A673 (cell line): ENCODE measurements around the gene AFF2. TPM values are rescaled to one million over a fixed set of nuclear protein-coding genes. Genes with fewer than 3 reads are reported as not detected.

Experiments
- BruUV-seq: library from RNA; stranded (reverse); fragments of 400-500 nt; replicated peaks from 2 replicates; lab custom pipeline; 2021; lab: Mats Ljungman, UMichigan
- CTCF ChIA-PET: fragments of 300-600 bp; sonication (Branson Sonifier 250); formaldehyde crosslinking; loops from one replicate; lab custom pipeline; 2022; ENCODE audit warnings: antibody characterized with exemption; lab: Charles Lee
- POLR2A ChIA-PET: fragments of 300-600 bp; sonication (Branson Sonifier 250); formaldehyde crosslinking; loops from one replicate; lab custom pipeline; 2022; ENCODE audit warnings: antibody characterized with exemption; ENCODE audit not compliant: low non-redundant PET; lab: Charles Lee
- DNase-seq: peaks from one replicate; pipeline ENCODE4 v3.0.0-alpha.2; 2015; ENCODE audit warnings: low spot score
- H3K27ac ChIP-seq: fragments of 200-600 bp; sonication (generic); 2 replicates; pipeline ENCODE4 v1.5.1; 2016; ENCODE audit warnings: mixed run types, low read depth, mild to moderate bottlenecking, mixed read lengths, antibody characterized with exemption, low read length; ENCODE audit not compliant: poor library complexity, severe bottlenecking
- H3K27me3 ChIP-seq: fragments of 200-600 bp; sonication (generic); replicated peaks from 2 replicates; pipeline ENCODE4 v1.6.1; 2017; ENCODE audit warnings: mixed run types, low read depth, mild to moderate bottlenecking, mixed read lengths, antibody characterized with exemption, low read length; ENCODE audit not compliant: insufficient read depth, poor library complexity
- H3K36me3 ChIP-seq: fragments of 200-600 bp; sonication (generic); 2 replicates; pipeline ENCODE4 v1.6.1; 2016; ENCODE audit warnings: mixed run types, mild to moderate bottlenecking, mixed read lengths, antibody characterized with exemption, low read length; ENCODE audit not compliant: insufficient read depth, poor library complexity, severe bottlenecking
- H3K4me1 ChIP-seq: fragments of 200-600 bp; sonication (generic); 2 replicates; pipeline ENCODE4 v1.6.1; 2017; ENCODE audit warnings: mixed run types, mild to moderate bottlenecking, mixed read lengths, antibody characterized with exemption, low read length; ENCODE audit not compliant: insufficient read depth, poor library complexity, severe bottlenecking
- H3K4me3 ChIP-seq: fragments of 200-600 bp; sonication (generic); 2 replicates; pipeline ENCODE4 v1.5.1; 2016; ENCODE audit warnings: low read depth, mixed run types, mild to moderate bottlenecking, mixed read lengths, low read length; ENCODE audit not compliant: poor library complexity, severe bottlenecking
- H3K9me3 ChIP-seq: fragments of 200-600 bp; sonication (generic); 2 replicates; pipeline ENCODE4 v1.6.1; 2016; ENCODE audit warnings: mixed run types, low read depth, mild to moderate bottlenecking, mixed read lengths, antibody characterized with exemption, low read length; ENCODE audit not compliant: poor library complexity, severe bottlenecking
- CTCF ChIP-seq: fragments of 300-800, 200-600 bp; sonication (generic); conservative IDR thresholded peaks from 2 replicates; pipeline ENCODE4 v1.5.1; 2017; ENCODE audit warnings: low read depth, mild to moderate bottlenecking, antibody characterized with exemption, low read length, moderate library complexity, mixed read lengths
- EZH2 ChIP-seq: fragments of 200-600 bp; sonication (generic); IDR thresholded peaks from 2 replicates; pipeline ENCODE4 v1.6.1; 2017; ENCODE audit warnings: borderline replicate concordance, low read depth, mild to moderate bottlenecking, mixed read lengths, antibody characterized with exemption, low read length; ENCODE audit not compliant: poor library complexity, severe bottlenecking
- intact Hi-C: fragments of 100-400 bp; cut with micrococcal nuclease; formaldehyde crosslinking; loops from one replicate; pipeline ENCODE4 v1.10.0; 2022; ENCODE audit not compliant: unreplicated experiment
- total RNA-seq: library from RNA; stranded (reverse); gene quantifications from 2 replicates; pipeline ENCODE4 v1.2.3, GENCODE V29; 2021

AFF2 gene
- total RNA-seq, 1 experiment from 2014 or later, result not detected

- no peaks in the 10 kb centered on the region for H3K27me3 ChIP-seq
- H3K4me3 ChIP-seq, result no peak overlapping the region
- BruUV-seq, result no TSS peak
- DNase-seq, result no peak
- H3K4me1 ChIP-seq, result no peaks in the 10 kb centered on the region
- H3K9me3 ChIP-seq, result no peaks in the 10 kb centered on the region
- TF ChIP-seq EZH2, result no peak
- no peak for TF ChIP-seq CTCF
- intact Hi-C loops, result no loop called here
- no peak overlapping the region for H3K27ac ChIP-seq
- ChIA-PET CTCF (no interaction called here), POLR2A (no interaction called here)
- no peaks in the 10 kb centered on the region for H3K36me3 ChIP-seq
Measured at GRCh38 chrX:148620023-148620422, 119.6 kb downstream of the AFF2 start.

GRCh38 chrX:148624951-148625474 is 124.6 kb downstream of the AFF2 start:
- Histone ChIP-seq H3K4me1 (no peaks in the 10 kb centered on the region), H3K4me3 (no peak overlapping the region), H3K27me3 (no peaks in the 10 kb centered on the region), H3K27ac (no peak overlapping the region), H3K9me3 (no peaks in the 10 kb centered on the region), H3K36me3 (no peaks in the 10 kb centered on the region)
- ChIA-PET CTCF (no interaction called here), POLR2A (no interaction called here)
- no TSS peak for BruUV-seq
- intact Hi-C loops, result no loop called here
- TF ChIP-seq EZH2 (no peak), CTCF (no peak)
- no peak for DNase-seq

- no peaks in the 10 kb centered on the region for H3K36me3 ChIP-seq
- no peaks in the 10 kb centered on the region for H3K4me1 ChIP-seq
- no TSS peak for BruUV-seq
- H3K4me3 ChIP-seq, result no peak overlapping the region
- ChIA-PET CTCF (no interaction called here), POLR2A (no interaction called here)
- TF ChIP-seq CTCF (no peak), EZH2 (no peak)
- no peak for DNase-seq
- intact Hi-C loops, result no loop called here
- no peaks in the 10 kb centered on the region for H3K27me3 ChIP-seq
- no peak overlapping the region for H3K27ac ChIP-seq
- no peaks in the 10 kb centered on the region for H3K9me3 ChIP-seq
Measured at GRCh38 chrX:148628621-148629020, 128.2 kb downstream of the AFF2 start.
